Thyroid gland (tissue), 4 donors: ENCODE data around the gene FAM53B.

Source experiments
- POLR2A ChIP-seq, 2 donors: fragments of 450-650 bp; IDR thresholded peaks; one replicate each; pipeline ENCODE4 v1.6.1; 2017; ENCODE audit warnings: antibody characterized with exemption in 2 of 2, mild to moderate bottlenecking in 2 of 2, moderate library complexity in 1 of 2
- TF ChIP-seq, protein P1 (sequence below), 6 experiments: fragments of 200-600 bp in 3 of 6; fragments of 450-650 bp in 3 of 6; sonication (generic) in 3 of 6; IDR thresholded peaks; one replicate each; pipeline ENCODE4 v1.5.1; 2016 to 2019; ENCODE audit warnings: antibody characterized with exemption in 6 of 6, mild to moderate bottlenecking in 2 of 6, inconsistent platforms in 1 of 6, moderate library complexity in 1 of 6

DNA sequence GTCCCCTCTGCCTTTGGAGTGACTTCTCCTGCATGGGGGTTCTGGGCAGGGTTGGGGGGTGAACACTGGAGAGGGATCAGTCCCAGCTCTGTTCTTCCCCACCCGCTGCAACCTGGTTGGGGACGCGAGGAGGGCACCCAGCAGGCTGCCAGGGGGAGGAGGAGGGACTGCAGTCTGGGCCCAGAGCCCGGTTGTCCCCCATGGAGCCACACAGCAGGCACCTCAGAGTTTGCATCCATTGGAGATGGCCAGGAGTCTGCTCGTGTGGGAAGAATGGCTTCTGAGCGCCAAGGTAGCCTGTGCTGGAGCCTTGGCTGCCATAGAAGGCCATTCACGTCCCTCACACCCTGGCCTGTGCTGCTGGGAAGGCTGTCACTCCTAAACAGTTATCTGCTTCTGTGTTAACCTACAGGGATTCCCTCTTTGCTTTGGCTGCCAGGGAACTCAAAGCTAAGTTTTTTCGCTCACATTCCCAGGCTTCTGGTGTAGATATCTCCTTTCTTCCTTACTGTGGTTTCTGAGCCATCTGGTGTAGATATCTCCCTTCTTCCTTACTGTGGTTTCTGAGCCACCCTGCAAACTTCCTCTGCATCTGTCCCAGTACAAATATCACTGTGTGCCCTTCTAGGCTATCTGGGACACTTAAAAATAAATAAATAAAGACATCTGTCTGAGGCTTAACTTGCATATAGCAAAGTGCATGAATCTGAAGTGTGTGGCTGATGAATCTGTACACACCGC, 148.9 kb downstream of the FAM53B start:
- TF ChIP-seq, protein P1, sequence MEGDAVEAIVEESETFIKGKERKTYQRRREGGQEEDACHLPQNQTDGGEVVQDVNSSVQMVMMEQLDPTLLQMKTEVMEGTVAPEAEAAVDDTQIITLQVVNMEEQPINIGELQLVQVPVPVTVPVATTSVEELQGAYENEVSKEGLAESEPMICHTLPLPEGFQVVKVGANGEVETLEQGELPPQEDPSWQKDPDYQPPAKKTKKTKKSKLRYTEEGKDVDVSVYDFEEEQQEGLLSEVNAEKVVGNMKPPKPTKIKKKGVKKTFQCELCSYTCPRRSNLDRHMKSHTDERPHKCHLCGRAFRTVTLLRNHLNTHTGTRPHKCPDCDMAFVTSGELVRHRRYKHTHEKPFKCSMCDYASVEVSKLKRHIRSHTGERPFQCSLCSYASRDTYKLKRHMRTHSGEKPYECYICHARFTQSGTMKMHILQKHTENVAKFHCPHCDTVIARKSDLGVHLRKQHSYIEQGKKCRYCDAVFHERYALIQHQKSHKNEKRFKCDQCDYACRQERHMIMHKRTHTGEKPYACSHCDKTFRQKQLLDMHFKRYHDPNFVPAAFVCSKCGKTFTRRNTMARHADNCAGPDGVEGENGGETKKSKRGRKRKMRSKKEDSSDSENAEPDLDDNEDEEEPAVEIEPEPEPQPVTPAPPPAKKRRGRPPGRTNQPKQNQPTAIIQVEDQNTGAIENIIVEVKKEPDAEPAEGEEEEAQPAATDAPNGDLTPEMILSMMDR (IDR thresholded peaks at IDR 0.05), result no peak
- no peak for TF ChIP-seq POLR2A (IDR thresholded peaks at IDR 0.05)
